GM21381 (cell line): Measurements from ENCODE around the gene CTSD.

Experiments
- ATAC-seq: cut with Tn5 transposase; IDR thresholded peaks from one replicate; pipeline ENCODE4 v1.9.1; 2021; ENCODE audit warnings: mild to moderate bottlenecking, moderate library complexity; ENCODE audit not compliant: unreplicated experiment

Gene CTSD

DNA sequence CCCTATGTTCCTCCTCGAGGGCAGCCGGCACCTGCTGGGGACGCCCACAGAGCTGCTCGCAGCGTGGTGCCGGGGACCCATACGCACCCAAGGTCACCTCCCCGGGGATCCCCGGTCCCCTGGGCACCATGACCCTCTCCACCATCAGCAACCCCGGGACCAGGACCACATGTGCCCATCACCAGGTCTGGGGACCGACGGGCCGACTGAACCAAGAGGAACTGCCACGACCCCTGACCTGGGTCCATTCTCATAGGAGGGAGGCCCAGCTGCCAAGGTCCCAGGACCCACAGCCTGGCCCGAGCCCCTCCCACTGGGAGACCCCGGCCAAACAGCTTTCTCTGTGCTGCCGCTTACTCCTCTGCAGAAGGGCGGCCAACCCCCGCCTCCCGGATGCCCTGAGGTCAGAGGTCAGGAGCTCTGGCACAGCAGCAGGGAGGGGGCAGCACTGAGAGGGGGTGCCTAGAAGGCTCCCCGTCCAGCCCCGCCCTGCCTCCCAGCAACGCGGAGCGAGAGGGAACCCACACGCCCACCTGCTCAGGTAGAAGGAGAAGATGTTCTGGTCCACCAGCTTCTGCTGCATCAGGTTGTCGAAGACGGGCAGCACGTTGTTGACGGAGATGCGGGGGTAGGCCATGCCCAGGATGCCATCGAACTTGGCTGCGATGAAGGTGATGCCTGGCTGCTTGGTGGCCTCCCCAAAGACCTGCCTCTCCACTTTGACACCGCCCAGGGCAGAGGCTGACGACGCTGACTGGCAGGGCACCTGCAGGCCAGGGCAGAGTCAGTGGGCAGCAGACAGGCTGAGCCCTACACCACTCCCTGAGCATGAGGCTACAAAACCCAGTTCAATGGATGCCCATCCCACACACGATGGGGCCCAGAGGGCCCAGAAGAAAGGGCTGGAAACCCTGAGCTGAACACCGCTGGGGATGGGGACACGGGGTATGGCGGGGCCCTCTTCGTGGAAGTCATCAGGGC is 6.6 kb downstream of the CTSD start:
- ATAC-seq = no peak

DNA sequence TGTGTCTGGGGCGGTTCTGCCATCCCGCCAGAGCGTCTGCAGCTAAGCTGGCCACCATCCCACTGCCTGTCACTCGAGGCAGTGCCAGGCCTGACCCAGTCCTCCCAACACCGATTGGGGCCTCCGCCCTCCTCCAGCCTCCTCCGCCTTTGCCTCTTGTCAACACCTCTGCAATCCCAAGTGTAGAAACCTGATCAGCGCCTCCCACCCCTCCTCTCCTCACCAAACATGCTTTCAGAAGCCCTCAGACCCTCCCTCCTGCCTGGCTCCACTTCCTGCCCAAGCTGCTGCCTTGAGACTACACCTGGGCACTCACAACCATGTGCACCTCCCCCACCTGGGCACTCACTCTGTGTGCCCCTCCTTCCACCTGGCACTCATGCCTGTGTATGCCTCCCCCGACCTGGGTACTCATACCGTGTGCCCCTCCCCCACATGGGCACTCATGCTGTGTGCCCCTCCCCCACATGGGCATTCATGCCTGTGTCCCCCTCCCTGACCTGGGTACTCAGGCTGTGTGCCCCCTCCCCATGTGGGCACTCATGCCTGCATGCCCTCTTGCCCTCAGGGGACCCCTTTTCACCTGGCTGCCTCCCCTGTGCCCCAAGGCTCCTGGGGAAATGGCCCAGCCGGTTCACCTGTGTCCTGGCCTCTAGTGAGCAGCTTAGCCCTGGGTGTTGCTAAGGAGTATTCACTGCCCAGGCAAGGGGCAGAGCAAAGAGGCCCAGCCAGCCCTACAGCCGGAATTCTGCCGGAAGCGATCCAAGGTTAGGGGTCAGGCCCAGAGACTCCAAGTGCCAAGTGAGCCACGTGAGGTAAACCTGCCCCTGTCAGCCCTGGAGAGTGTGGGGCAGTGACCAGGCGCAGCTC is 7.8 kb downstream of the CTSD start:
- no peak for ATAC-seq

GRCh38 chr11:1755344-1755691 is 8.4 kb downstream of the CTSD start:
- no peak for ATAC-seq

DNA sequence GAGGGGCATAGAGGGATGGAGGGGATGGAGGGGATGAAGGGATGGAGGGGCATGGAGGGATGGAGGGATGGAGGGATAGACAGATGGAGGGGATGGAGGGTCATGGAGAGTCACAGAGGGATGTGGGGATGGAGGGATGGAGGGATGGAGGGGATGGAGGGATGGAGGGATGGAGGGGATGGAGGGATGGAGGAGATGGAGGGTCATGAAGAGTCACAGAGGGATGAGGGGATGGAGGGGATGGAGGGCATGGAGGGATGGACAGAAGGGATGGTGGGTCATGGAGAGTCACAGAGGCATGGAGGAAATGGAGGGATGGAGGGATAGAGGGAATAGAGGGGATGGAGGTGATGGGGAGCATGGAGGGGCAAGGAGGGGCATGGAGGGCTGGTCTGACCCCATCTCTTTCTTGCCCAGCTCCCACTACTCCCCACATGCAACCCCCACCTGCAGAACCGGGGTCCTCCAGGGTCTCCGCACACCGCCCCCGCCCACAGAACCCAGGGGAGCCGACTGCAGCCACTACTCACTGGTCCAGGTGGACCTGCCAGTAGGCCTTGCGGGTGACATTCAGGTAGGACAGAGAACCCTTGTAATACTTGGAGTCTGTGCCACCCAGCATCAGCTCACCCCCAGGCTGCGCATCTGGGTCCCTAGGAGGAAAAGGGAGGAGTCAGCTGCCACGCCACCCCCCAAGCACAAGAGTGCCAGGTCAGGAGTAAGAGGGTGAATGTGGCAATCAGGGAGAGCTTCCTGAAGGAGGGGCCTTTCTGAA is 9.2 kb downstream of the CTSD start:
- ATAC-seq = no peak

GRCh38 chr11:1753929-1754305 is 9.8 kb downstream of the CTSD start:
- ATAC-seq = no peak

DNA sequence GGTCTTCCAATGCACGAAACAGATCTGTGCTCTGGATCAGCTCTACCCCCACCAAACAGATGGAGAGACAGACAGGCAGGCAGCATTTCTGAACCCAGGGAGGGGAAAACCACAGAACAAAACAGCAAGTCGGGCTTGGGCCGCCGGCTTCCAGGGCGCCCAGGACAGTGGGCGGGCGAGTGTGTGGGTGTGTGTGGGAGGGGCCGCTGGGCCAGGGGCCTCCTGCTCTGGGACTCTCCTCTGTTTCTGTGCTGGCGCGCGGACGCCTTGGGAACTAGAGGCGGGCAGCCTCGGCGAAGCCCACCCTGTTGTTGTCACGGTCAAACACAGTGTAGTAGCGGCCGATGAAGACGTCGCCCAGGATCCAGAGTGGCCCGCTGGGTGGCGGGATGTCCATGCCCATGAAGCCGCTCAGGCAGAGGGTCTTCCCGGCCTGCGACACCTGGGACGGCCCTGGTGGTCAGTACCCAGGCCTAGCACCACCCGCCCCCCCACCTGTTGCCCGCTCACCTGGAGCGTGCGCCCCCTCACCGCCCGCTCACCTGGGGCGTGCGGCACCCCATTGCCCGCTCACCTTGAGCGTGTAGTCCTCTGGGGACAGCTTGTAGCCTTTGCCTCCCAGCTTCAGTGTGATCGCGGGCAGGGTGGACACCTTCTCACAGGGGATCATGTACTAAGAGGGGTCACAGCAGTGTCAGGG is 10.3 kb downstream of the CTSD start:
- no peak for ATAC-seq

DNA sequence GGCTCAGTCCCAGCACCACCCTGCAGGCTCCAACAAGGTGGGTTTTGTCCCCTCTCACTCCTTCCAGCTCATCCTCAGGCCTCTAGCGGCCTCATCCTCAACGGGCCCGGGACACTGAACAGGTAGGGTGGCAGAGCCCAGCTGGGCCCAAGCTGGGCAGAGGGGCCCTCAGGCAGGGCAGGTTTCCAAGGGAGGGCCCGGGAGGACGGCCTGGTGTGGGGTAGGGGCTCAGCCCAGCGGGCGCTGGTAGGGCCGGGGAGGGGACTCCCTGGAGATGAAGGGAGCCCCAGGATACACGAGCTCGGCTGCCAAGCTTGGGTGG is 10.9 kb downstream of the CTSD start:
- ATAC-seq = no peak

DNA sequence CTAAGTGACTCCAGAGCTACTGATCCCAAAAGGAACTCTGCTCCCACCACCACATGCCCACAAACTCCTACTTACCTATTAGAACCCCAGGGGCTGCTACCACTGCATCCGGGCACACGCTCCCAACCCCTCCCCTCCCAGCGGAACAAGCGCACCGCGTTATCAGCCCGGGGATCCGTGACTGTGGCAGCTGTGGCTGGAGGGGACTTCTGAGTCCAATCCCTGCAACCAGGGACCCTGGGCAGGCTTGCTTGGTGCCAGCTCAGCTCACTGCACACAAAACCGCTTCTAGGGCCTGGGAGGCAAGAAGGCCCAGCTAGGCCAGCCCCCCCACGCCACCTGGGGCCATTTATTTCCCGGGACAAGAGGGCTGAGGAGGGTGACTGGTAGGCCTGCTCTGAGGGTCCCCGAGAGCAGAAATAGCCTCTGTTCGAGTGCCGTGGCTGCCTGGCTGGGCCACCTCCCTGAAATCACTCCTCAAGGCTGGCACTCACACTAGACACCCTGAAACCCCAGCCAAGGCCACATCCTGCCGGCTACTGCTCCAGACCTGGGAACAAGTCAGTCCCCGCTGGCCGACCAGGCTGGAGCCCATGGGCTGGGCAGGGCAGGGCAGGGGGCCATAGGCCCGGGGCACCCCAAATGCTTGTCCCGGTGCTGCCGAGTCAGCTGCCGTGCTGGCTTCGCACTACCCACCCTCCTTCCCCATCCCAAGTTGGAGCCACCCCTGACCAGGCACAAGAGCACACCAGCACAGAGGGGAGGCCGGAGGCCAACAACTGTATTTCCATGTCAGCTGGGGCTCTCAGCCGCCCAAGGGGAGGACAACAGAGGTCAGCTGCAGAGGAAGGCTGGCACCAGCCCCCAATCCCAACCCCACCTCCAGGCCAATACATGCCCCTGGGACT is 11.5 kb downstream of the CTSD start:
- ATAC-seq = no peak

DNA sequence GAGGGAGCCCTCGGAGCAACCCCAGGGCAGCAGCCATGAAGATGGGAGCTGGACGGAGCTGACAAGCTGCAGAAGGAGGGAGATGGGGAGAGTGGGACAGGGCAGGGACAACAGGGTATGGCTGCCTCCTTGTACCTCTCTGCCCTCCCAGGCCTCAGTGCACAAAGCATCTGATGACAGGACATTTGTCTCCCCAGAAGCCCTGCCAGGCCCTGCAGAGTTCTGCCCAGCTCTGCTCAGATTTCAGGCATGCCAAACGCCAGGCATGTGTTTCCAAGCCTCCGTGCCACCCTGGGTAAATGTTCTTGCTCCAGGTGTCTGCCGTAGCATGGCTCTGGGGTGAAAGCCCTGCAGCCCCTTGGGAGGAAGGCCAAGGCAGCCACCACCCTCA is 12.2 kb downstream of the CTSD start:
- ATAC-seq = no peak

DNA sequence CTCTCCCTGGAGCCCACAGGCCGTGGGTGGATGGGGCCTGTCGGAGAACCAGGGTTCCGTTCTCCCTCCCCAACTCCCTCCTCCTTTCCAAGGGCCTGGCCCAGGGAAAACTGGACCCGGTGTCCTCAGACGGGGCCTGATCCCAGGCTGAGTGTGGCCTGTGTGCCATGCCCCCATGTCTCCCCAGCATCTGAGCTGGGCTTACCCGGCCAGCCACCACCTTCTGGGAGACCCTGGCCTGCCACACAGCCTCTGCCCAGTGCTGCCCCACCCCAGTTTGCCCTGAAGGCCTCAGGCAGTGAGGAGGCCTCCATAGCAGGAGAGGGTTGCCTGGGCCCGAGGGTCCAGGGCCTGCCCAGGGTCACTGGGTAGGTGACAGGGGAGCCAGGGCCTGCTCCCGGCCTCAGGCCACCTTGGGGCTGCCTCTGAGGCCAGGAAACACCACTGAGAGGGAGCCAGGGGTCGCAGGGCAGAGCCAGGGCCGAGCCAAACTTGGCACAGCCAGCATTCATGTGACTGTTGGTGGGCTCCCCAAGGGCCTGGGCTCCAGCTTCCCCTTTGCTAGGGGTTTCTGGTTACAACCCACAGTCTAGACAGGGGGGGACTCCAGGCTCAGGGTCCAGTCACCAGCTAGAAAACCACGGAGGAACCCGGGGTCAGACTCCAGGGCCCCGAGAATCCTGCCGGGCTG is 12.7 kb downstream of the CTSD start:
- no peak for ATAC-seq

- no peak for ATAC-seq
These were observed 13.3 kb downstream of the CTSD start, which contains the start of gene IFITM10 for GRCh38 chr11:1750481-1750839. Gene IFITM10 (minus strand): TSS chr11:1750595. CDS start chr11:1750442, 153 bp downstream.

DNA sequence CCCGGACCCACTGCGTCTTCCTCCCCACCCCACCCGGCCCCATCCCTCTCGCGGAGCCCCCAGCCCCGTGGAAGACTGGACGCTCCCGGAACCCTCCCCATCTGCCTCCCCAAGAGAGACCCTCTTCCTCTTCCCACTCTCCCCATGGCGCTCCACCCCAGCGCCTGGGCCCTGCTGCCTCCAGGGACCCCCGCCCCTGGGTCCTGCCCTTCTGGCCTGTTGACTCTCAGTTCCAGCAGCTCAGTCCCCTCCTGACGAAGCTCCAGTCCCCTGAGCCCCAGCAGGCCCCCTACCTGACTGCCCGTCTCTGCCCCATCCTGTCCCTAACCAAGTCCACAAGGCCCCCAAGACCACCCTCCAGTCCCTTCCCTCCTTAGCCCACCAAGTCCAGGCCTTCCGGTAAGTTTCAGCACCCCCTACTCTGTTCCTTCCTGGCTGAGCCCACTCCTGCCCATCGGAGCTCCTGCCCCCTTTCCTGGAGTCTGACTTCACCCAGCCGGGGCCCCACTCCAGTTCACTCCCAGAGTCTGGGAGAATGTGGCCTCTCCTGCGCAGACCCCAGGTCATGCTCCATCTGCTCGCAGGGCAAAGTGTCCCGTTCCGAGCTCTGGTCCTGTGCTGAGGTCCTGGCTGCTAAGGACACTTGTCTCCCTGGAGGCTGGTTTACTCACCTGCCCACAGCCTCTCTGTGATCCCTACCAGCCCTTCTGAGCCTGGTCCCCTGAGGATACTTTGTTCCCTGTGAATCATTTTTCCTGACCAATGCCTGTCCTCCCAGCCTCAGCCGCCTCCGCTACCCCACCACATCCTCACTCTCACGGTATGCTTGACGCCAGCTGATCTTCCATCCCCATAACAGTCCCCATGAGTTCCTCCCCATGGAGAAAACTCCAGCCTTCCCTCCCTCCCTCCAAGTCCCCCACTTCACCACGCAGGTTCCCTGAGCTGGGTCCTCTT is 14.1 kb downstream of the CTSD start:
- no peak for ATAC-seq

DNA sequence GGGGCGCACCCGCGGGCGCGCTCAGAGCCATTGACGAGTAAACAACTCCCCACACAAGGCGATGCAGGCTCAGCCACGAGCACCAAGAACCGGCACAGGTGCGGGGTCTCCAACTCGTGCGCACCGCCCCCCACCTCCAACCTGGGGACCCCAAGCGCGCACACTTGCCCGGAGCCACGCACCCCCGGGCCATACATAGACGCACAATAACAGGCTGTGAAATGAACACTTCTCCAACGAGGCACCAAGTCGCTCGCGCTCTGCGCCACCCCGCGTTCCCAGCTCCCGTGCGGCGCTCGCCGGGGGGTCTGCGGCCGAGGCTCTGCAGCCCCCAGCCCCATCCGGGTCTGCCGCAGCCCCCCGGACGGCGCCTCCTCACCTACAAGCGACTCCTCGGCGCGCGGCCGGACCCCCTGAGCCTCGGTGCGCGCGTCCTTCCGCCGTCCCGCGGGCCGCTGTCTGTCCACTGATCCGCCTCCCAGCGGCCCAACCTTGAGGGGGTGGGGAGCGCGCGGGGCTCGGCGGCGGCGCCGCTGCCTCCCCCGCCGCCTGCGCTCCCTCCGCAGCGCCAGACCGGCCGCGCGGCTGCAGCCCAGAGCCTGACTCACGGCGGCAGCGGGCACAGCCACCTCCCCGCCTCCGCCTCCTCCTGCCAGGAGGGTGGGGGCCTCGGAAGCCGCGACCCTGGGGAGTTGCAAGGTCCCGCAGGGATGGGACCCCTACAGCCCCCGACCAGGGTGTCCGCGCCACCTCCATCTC is 14.9 kb downstream of the CTSD start:
- no peak for ATAC-seq

DNA sequence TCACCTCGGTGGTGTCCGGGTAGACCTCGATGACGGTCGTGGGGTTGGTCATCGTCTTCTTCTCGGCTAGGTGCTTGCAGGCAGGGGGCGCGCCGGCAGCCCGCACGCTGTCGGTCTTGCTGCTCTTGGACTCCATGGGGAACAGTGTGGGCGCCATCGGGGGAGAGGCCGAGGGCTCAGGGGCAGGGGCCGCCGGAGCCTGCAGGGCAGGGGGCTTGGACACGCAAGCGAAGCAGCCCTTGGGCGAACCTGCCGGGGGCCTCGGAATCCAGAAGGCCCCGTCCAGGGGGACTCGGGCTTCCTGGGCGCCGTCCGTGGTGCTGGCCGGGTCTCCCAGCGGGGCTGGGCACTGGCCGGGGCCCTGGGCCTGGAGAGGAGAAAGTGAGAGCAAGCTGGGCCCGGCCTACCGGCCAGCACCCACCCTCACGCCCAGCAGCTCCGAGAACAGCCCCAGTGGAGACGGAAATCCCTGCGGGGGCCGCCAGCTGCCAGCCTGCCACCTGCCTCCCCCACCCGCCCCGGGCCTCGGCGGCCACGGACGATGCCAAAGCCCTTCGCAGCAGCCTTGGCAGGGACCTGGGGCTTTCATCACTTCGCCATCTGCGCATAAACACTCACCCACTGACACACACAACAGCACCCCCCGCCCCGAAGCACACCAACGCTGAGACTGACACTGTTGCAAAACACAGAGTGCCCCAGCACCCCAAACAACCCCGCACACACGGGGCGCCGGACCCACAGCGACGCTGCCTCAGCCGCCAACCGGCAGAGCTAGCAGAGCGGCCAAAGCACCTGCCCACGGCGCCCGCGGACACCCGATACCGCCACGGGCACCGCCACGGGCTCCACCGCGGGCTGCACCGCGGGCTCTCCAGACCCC is 15.7 kb downstream of the CTSD start:
- no peak for ATAC-seq

DNA sequence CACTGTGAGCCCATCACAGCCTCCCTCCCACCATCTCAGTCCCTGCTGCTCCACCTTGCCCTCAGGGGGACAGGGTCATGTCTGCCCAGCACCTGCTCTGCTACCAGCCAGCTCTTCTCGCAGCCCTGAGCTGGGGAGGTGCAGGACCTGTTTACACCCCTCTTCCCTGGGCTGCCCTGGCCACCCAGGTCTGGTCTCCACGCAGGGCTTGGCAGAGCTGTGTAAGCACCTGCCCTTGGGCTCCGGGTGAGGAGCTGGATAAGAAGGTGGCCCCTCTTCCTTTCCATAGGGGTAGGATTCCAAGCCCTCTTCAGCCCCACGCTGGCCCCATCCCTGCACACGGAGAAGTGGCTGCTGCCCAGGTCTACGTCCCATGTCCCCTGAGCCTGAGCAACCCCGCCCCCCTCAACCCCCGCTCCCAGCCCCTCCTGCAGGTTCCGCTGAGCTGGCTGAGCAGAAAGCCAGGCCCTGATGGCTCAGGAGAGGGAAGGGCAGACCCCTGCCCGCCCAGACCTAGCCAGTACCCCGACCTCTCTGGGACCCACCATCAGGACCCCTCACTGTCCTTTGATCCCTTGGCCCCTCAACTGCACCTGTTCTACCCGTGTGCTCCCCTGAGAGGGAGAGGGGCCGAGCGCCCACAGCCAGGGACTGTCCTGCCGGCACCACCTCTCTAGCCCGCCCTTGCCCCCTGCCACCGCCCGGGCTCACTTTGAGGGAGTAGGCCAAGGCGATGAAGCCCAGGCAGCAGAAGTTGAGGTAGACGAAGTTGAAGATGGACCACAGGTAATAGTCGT is 16.6 kb downstream of the CTSD start:
- ATAC-seq = no peak
